HG02678 (cell line): ENCODE measurements around the gene MRPL43.

Experiments used
- ATAC-seq: cut with Tn5 transposase; IDR thresholded peaks from one replicate; pipeline ENCODE4 v1.9.1; 2021; ENCODE audit warnings: mild to moderate bottlenecking, moderate library complexity; ENCODE audit not compliant: unreplicated experiment

Gene MRPL43

GRCh38 chr10:100968863-100969186 is 18.5 kb downstream of the MRPL43 start:
- ATAC-seq = no peak

- no peak for ATAC-seq
These were observed 19.1 kb downstream of the MRPL43 start for GRCh38 chr10:100968062-100968736.

GRCh38 chr10:100967332-100967731 is 20.0 kb downstream of the MRPL43 start:
- no peak for ATAC-seq

- no peak for ATAC-seq
These were observed 20.4 kb downstream of the MRPL43 start for GRCh38 chr10:100966887-100967286.

- ATAC-seq = no peak
These were observed 21.5 kb downstream of the MRPL43 start for GRCh38 chr10:100965820-100966219.

GRCh38 chr10:100963826-100964225 is 23.5 kb downstream of the MRPL43 start:
- no peak for ATAC-seq

GRCh38 chr10:100962351-100963080 is 24.8 kb downstream of the MRPL43 start:
- ATAC-seq = no peak

GRCh38 chr10:100960251-100960650 is 27.0 kb downstream of the MRPL43 start:
- ATAC-seq = no peak

GRCh38 chr10:100948916-100949315 is 38.4 kb downstream of the MRPL43 start:
- ATAC-seq = no peak

GRCh38 chr10:100945754-100946153 is 41.5 kb downstream of the MRPL43 start:
- ATAC-seq = no peak

GRCh38 chr10:100943508-100943907 is 43.8 kb downstream of the MRPL43 start:
- no peak for ATAC-seq

- ATAC-seq = no peak
These were observed 45.1 kb downstream of the MRPL43 start for GRCh38 chr10:100942229-100942628.

- no peak for ATAC-seq
These were observed 47.4 kb downstream of the MRPL43 start for GRCh38 chr10:100939763-100940344.
